GM04504 (cell line): Measurements from ENCODE around the gene SPRR1A.

Experiments
- DNase-seq: peaks from one replicate; pipeline ENCODE4 v3.0.0-alpha.2; 2012; ENCODE audit warnings: low read depth

SPRR1A gene

GRCh38 chr1:152983743-152984142 lies at the start of gene SPRR1A:
TSS of gene SPRR1A (plus strand) at chr1:152984081. CDS start at chr1:152985231, 1,150 bp downstream.
- no peak for DNase-seq

- DNase-seq = no peak
These were observed 43.3 kb upstream of the SPRR1A start for GRCh38 chr1:152940614-152941013.

- no peak for DNase-seq
These were observed 42.7 kb upstream of the SPRR1A start for GRCh38 chr1:152941037-152941711.

- DNase-seq = no peak
These were observed 41.7 kb upstream of the SPRR1A start for GRCh38 chr1:152942161-152942560.

- no peak for DNase-seq
These were observed 37.6 kb upstream of the SPRR1A start for GRCh38 chr1:152946248-152946647.

- DNase-seq = no peak
These were observed 37.1 kb upstream of the SPRR1A start, which contains the start of gene SPRR5 for GRCh38 chr1:152946651-152947256. TSS of gene SPRR5 (plus strand) at chr1:152947206. CDS start at chr1:152948555, 1,349 bp downstream.

GRCh38 chr1:152951711-152952110 lies 32.2 kb upstream of the SPRR1A start:
- DNase-seq = no peak

GRCh38 chr1:152953761-152954160 lies 30.1 kb upstream of the SPRR1A start:
- DNase-seq = no peak

GRCh38 chr1:152954436-152954835 lies 29.4 kb upstream of the SPRR1A start:
- DNase-seq = no peak

GRCh38 chr1:152957561-152957960 lies 26.3 kb upstream of the SPRR1A start:
- no peak for DNase-seq

GRCh38 chr1:152959273-152959672 lies 24.6 kb upstream of the SPRR1A start:
- no peak for DNase-seq

- no peak for DNase-seq
These were observed 24.0 kb upstream of the SPRR1A start for GRCh38 chr1:152959801-152960451.

GRCh38 chr1:152960452-152961044 lies 23.3 kb upstream of the SPRR1A start:
- DNase-seq = no peak

GRCh38 chr1:152961226-152961891 lies 22.5 kb upstream of the SPRR1A start:
- no peak for DNase-seq

- no peak for DNase-seq
These were observed 20.9 kb upstream of the SPRR1A start for GRCh38 chr1:152962876-152963415.

GRCh38 chr1:152964536-152964935 lies 19.3 kb upstream of the SPRR1A start:
- DNase-seq = no peak

- no peak for DNase-seq
These were observed 18.0 kb upstream of the SPRR1A start for GRCh38 chr1:152965853-152966252.

- no peak for DNase-seq
These were observed 16.7 kb upstream of the SPRR1A start for GRCh38 chr1:152967201-152967600.

GRCh38 chr1:152968248-152968647 lies 15.6 kb upstream of the SPRR1A start:
- DNase-seq = no peak

- no peak for DNase-seq
These were observed 14.8 kb upstream of the SPRR1A start for GRCh38 chr1:152969036-152969435.

- no peak for DNase-seq
These were observed 13.4 kb upstream of the SPRR1A start, which contains the start of gene SPRR4 for GRCh38 chr1:152970495-152970894. TSS of gene SPRR4 (plus strand) at chr1:152970648. CDS start at chr1:152971891, 1,243 bp downstream.
